GM18873 (cell line): ENCODE measurements around the gene ZNF638.
"Not testable (repeated sequence)": the region's sequence is repeated elsewhere in the genome, so short reads cannot be mapped to it uniquely, and the experiment has no call there.

Experiments used
- ATAC-seq: cut with Tn5 transposase; IDR thresholded peaks from one replicate; pipeline ENCODE4 v1.9.1; 2021; ENCODE audit warnings: mild to moderate bottlenecking, moderate library complexity, moderate number of reproducible peaks; ENCODE audit not compliant: unreplicated experiment, low FRiP score

ZNF638 gene

DNA sequence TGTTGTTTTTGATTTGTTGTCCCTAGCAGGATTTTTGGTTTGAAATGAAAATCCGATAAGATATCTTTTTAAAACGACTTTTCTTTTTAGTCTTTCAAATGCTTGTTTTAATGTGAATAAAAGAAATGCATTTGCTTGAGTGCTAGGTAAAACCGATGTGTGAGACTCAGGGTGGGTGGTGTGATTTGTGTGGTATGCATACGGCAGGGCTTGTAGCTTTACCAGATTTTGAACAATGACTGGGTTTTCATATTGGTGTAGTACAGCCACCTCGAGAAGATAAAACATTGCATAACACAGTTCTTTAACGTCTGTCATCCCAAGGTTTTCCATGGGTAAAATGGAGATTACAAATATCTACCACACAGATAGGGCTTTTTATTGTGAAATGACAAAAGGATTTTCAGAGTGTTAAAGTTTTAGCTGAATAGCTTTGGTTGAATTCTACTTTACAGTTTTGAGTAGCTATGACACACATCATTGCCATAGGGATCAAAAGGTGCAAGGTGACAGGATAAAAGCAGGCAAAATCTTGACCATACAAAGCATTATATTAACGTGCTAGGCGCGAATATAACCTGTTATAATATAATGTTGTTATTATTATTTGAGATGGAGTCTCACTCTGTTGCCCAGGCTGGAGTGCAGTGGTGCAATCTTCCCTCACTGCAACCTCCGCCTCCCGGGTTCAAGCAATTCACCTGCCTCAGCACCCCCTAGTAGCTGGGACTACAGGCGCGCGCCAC lies 824 bp upstream of the ZNF638 start:
- no peak for ATAC-seq

DNA sequence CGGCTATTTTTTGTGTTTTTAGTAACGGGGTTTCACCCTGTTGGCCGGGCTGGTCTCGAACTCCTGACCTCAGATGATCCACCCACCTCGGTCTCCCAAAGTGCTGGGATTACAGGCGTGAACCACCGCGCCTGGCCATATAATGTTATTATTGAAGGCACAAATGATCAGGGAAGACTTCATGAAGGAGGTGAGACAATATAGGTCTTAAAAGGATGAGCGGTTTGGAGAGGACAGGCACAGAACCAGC lies 326 bp upstream of the ZNF638 start:
- ATAC-seq = not testable (repeated sequence)

GRCh38 chr2:71332435-71332796 lies 834 bp downstream of the ZNF638 start:
- ATAC-seq = no peak

GRCh38 chr2:71333619-71334018 lies 2.0 kb downstream of the ZNF638 start:
- no peak for ATAC-seq

GRCh38 chr2:71336384-71336783 lies 4.8 kb downstream of the ZNF638 start:
- ATAC-seq = no peak

GRCh38 chr2:71336802-71337201 lies 5.2 kb downstream of the ZNF638 start:
- no peak for ATAC-seq

- no peak for ATAC-seq
Measured at GRCh38 chr2:71337776-71338175, 6.2 kb downstream of the ZNF638 start.

DNA sequence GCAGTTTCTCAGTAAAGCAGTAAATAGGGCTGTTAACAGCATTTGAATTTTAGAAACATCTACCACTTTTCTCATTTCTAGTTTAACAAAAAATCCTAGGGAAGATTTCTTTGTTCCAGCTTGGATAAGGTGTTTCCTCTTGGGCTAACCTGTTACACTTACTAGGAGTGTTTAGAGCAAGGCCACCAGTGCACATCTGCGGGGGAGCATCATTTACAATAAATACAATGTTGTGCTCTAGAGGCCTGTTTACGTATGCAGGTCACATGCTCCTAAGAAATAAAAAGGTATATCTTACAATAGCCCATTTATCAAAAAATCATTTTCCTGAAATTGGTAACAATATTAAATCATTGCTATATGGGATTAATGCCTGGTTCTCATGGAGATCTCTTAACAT lies 8.1 kb downstream of the ZNF638 start:
- ATAC-seq = no peak

GRCh38 chr2:71340176-71340575 lies 8.6 kb downstream of the ZNF638 start:
- ATAC-seq = no peak

GRCh38 chr2:71341645-71342044 lies 10.1 kb downstream of the ZNF638 start:
- no peak for ATAC-seq

DNA sequence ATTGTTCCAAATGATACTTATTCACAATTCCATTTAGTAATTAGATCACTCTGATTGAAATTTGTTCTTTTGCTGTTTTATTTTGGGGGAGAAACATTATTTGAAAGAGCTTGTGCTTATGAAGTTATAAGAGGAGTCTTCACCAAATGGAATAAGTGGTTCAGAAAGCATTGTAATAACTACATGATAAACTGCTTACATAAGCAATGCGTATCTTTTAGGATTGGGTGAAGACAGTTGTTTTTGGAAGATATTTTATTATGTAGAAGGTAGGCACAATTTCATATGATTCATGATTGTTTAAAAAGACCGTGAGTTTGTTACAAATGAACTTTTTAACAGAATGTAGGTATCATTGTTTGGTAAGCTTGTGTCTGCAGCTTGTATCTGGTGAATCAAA lies 14.5 kb downstream of the ZNF638 start:
- no peak for ATAC-seq

DNA sequence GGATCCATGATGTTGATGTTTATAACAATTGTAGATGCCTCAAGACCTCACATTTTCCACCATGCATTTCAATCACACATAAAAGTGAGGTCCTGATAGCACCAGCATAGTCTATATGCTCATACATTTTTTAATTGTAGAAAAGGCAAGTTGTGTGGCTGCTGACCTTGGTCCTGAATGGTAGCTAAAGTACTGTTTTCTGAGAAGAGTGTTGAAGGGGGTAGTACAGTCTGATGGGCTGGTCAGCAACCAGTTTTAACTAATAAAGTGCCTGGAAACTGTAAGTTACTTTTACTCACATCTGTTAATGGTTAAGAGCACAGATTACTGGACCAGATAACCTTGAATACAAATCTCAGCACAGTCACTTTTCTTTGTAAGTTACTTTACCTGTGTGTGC lies 15.9 kb downstream of the ZNF638 start:
- ATAC-seq = no peak

DNA sequence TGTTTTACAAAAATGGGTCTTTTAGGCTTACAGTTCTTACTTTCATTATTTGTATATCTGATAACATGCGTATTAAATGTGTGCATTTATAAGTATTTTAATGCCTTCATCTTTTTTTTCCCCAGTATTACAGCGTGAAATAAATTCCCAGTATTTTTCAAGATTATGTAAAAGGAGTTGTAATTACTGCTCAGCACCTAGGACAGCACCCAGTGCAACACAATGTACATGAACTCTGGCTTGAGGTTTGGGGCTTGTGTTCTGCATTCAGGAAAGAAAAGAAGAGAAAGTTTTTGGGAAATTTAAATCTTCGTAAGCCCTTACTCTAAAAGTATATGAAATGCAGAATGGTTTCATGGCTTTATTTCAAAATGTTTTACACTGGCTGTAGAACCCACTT lies 16.7 kb downstream of the ZNF638 start:
- ATAC-seq = no peak

DNA sequence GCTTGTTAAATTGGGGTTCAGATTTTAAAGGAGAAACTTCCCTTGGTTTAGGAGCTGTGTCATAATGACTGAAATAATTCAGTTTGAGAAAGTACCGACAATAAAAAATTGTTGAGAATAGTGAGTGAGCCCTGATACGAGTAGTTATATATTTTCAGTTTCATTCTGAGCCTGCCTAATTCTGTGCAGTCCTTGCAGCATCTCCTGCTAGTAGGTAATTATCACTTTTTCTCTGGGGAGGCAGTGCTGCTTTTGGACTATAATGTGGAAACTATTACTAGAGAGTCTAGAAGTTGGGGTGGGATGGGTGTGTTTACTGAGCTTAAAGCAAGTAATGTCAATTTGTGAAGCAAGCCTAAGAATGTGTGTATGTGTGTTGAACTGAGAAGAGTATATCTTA lies 21.7 kb downstream of the ZNF638 start:
- ATAC-seq = no peak

- no peak for ATAC-seq
Measured at GRCh38 chr2:71358931-71359671, 27.5 kb downstream of the ZNF638 start.

DNA sequence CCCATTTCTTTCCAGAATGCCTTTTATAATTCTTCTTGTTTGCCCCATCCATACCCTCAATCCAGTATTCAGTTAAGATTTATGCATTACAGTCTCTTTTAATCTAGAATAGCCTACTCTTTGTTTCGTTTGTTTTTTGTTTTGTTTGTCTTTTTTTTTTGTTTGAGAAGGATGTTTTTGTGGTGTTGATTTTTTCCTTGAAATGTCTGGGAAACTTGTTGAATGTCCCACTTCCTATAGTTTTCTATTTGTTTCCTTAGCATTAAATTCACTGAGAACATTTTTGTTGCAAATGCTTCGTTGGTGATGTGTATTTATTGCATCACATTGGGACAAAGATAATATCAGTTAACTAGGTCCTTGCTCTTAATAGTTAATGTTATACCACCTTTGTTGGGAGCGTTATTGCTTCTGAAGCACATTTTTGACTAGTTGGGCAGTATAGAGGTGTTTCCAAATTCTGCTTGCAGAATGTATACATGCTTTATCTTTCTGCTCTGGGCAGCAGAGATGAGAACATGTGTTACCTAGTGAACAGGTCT lies 28.9 kb downstream of the ZNF638 start:
- no peak for ATAC-seq

GRCh38 chr2:71361631-71362030 lies 30.0 kb downstream of the ZNF638 start:
- ATAC-seq = no peak

GRCh38 chr2:71362447-71362846 lies 30.9 kb downstream of the ZNF638 start:
- no peak for ATAC-seq

DNA sequence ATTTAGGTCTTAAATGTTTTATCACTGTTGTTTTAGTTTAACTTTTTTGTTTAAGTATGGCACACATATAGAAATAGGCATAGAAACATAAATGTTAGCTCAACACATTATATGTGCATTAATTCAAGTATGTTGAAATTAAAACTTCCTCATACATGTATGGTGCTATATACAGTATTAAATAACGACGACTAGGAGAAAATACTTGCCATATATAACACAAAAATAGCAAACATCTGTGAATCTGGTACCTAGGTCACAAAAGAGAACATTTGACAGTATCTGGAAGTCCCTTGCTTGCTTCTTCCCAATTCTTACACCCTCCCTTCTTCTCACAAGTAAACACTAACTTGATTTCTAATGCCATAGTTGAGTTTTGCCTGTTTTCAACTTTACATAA lies 38.4 kb downstream of the ZNF638 start:
- no peak for ATAC-seq

DNA sequence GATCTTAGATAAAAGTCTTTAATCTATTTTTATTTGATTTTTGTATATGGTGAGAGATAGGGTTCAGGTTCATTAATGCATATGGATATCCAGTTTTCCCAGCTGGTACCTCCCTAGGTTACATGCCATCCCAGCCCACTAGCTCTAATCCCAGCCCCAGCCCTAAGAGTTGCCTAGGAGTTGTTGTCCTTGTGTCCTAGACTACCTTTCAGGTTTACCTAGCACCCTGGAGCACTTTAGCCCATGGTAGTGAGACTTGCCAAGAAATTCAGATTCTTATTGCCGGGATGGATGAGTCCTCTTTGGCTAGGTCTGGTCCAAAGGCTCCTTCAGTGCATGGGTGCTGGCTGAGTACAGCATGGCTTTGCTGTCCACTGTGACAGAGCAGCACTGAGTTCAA lies 40.5 kb downstream of the ZNF638 start:
- no peak for ATAC-seq

GRCh38 chr2:71379086-71379485 lies 47.5 kb downstream of the ZNF638 start:
- no peak for ATAC-seq

DNA sequence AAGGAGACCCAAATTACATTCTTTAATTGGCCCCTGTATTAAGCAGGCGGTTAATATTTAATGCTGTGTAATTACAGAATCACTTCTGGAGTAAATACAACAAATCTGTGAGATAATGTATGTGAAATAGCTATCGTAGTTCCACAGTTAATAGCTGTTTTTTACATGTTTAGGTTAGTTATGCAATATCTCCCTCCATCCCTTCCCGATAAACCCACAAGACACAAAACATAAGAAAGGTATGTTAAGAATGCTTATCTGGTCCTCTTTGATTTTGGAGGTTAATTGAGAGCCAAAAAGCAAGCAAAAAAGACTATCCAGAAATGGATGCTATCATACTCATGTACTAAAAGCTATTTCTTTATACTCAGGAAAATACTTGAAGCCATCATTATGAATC lies 49.1 kb downstream of the ZNF638 start:
- ATAC-seq = no peak
